Sciatic nerve (tissue), 2 donors: ENCODE data around the gene NMNAT3. TPM values are rescaled to one million over a fixed set of nuclear protein-coding genes. Genes with fewer than 3 reads are reported as not detected.
"Not testable (repeated sequence)": the region's sequence is repeated elsewhere in the genome, so short reads cannot be mapped to it uniquely, and the experiment has no call there.

Experiments
- ATAC-seq: fragments of 200-7000 bp; cut with Tn5 transposase; one replicate; pipeline ENCODE4 v1.9.1; 2020; ENCODE audit warnings: mild to moderate bottlenecking, moderate library complexity
- DNase-seq: peaks from one replicate; pipeline ENCODE4 v3.0.0-alpha.2; 2020; ENCODE audit warnings: low spot score
- intact Hi-C: fragments of 100-400 bp; cut with DNase I; formaldehyde crosslinking; loops from one replicate; pipeline ENCODE4 v1.14.2; 2022
- total RNA-seq: library from RNA; stranded (reverse); fragmentation: NEBNext Ultra II Directional; extraction: Animal tissue kit (Norgen Biotek cat#: 25700); gene quantifications from one replicate; pipeline ENCODE4 v1.2.1, GENCODE V29; 2021
- donor health status: DM: no; HTN: no; CAD: no.
- donor health status: DM: no; HTN: no; CAD: no.

The NMNAT3 gene
- total RNA-seq, 1 donor from 2014 or later: 8.6 TPM

GRCh38 chr3:139602003-139602402 lies 75.8 kb downstream of the NMNAT3 start:
- intact Hi-C loops: no loop called here
- no peak for DNase-seq
- ATAC-seq: no peak

DNA sequence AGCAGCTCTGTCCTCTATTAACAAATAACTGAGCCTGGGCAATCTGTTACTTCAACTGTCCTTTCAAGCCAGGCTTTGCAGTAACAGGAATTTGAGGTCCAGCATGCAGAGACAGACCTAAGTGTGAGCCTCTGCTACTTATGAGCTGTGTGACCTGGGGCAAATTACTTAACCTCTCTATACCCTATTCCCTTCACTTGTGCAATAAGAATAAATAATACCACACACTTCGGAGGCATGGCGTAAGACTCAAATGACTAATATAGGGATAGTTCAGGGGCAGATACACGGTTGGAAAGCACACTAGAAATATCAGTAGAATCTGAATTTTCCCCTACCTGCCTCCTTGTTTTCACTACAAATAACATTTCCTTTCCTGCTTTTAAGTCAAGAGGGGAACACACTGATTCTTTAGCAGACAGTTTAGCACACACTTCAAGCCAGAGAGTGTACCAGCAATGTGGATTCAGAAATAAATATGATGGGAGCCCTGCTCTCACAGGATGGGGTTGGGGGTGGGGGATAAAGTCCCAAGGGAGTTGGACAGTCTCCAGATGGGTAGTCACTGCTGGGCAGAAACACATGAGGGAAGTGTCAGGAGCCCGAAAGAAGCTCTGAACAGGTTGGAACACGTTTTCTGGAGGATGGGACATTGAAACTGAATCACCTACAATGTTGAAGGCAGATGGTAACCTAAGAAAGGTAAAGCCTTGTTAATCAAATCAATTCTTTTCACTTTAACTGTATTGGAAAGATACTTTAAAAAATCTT lies 76.4 kb downstream of the NMNAT3 start:
- DNase-seq (no peak), ATAC-seq (no peak)

DNA sequence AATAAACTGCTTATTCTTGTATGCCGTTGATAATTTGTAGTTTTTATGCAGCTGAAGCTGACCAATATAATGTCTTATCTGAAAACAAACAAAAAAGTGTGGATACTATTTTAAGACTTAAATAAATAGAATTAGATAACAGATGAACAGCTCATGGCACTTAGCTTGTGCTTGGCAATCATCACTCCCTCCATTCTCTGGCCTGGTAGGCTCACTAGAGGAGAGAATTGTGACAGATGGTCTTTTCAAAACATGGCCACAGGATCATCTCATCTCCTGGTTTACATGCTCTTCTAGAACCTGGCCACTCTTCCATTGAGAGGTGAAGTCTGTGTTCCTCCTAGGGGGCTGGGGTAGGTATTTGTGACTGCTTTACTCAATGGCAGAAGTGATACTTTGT lies 79.8 kb downstream of the NMNAT3 start:
- DNase-seq (no peak), ATAC-seq (no peak)
- intact Hi-C loops: no loop called here

More for the DNA sequence above, 76.4 kb downstream of the NMNAT3 start:
- intact Hi-C loops: no loop called here

GRCh38 chr3:139591186-139591585 lies 86.6 kb downstream of the NMNAT3 start:
- DNase-seq, intact Hi-C loops, ATAC-seq: not testable (repeated sequence)

DNA sequence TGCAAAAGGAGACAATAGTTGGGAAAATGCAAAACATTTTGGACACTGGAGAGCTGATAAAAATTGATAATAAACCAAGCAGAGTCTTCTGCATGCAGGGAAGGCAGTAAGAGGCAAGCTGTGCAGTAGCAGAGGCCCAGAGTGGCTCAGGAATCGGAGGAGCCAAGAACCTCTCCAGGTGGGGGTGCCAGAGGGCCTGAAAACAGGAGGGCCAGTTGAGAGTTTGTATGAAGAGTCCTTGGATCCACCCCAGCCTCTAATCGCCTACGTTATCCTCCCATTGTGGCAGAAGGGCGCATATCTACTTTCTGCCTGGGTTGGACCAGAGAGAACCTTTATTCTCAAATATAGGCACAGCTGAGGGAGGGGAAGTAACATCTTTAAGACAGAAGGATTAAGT lies 89.3 kb downstream of the NMNAT3 start:
- intact Hi-C loops: no loop called here
- DNase-seq: no peak
- ATAC-seq: no peak

DNA sequence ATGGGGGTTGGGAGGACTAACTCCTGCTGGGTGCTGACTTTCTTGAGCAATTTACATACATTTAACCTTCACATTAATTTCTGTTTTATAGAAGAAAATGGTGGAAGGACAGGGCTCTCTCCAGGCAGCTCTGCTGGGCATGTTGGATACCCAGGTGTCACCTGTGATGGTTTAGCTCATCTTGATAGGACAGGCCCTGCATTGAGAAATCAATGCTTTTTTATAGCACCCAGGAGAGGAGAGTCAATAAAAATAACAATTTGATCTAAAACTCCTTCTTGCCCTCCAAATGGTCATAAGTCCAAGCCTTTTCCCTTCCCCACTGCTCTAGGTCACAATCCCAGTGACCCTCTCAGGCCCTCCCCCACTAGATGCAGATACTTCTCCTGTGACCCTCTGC lies 90.0 kb downstream of the NMNAT3 start:
- intact Hi-C loops: no loop called here

GRCh38 chr3:139586420-139587017 lies 91.3 kb downstream of the NMNAT3 start:
- intact Hi-C loops: no loop called here
- ATAC-seq: no peak
- no peak for DNase-seq

More for the DNA sequence above, 90.0 kb downstream of the NMNAT3 start:
- DNase-seq: no peak
- no peak for ATAC-seq

DNA sequence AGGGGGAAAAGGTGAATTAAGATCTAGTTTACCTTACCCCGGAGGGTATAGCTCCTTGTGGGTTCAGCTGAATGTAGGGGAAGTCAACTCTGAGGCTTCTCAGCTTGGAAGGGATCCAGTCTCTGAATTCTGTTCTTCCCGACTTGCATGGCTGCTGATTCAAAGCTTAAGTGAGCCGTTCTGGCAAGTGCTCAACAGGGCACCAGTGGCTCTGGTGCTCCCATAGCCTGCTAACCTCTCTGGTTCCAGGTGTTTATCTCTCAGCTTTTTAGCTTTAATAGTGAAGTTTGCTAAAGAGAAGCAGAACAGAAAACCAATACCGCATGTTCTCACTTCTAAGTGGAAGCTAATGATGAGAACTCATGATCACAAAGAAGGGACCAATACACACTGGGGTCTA lies 92.0 kb downstream of the NMNAT3 start:
- intact Hi-C loops: no loop called here
- ATAC-seq (no peak), DNase-seq (no peak)

- DNase-seq, ATAC-seq, intact Hi-C loops: not testable (repeated sequence)
Measured at GRCh38 chr3:139583651-139584050, 94.1 kb downstream of the NMNAT3 start.

GRCh38 chr3:139578783-139579182 lies 99.0 kb downstream of the NMNAT3 start:
- ATAC-seq: no peak
- DNase-seq: no peak
- intact Hi-C loops: no loop called here

GRCh38 chr3:139577909-139578308 lies 99.9 kb downstream of the NMNAT3 start:
- ATAC-seq (no peak), DNase-seq (no peak)
- intact Hi-C loops: no loop called here

- intact Hi-C loops: no loop called here
- no peak for DNase-seq
- ATAC-seq: no peak
Measured at GRCh38 chr3:139577346-139577745, 100.4 kb downstream of the NMNAT3 start.

- peak; percentile 48 for ATAC-seq
- intact Hi-C loops: no loop called here
- no peak for DNase-seq
Measured at GRCh38 chr3:139574026-139574947, 103.5 kb downstream of the NMNAT3 start.

DNA sequence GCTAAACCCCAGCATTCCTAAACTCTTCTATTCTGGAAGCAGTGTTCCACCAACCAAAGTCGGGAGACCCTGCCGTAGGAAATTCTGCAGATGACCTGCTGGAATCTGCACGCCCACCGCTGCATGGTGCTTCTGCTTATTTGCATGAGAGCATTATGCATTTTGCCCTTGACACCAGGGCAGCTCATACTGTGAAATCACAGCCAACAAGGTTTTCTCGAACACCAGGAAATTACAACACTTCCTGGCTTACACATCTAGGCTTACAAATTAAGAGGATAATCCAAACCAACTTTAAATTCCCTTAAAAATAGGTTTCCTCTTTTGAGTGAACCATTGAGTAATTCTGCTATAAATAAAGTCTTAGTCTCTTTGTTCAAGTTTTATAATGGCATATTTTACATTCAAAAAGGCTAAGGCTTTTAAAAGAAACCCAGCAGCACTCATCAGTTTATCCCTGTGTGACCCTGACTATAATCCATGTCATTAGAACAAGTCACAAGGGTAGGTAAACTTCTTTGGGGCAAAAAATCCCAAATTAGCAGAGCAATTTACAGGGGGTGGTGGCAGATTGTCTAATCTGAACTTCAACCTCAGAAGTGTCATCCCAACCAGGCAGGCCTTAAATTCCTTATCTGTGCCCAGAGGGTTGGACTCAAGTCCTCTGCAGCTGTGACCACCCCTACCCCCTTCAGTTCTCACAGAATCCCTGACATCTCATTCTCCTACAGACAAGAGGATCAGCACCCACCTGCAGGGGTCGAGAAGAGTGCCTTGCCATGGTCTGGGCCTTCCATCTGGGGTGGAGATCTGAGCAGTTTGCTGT lies 104.7 kb downstream of the NMNAT3 start:
- DNase-seq (no peak), ATAC-seq (peak; percentile 53)
- intact Hi-C loops: no loop called here

- DNase-seq (no peak), ATAC-seq (no peak)
- intact Hi-C loops: no loop called here
Measured at GRCh38 chr3:139571711-139572110, 106.1 kb downstream of the NMNAT3 start.

- intact Hi-C loops: no loop called here
- no peak for ATAC-seq
- no peak for DNase-seq
Measured at GRCh38 chr3:139564294-139564861, 113.4 kb downstream of the NMNAT3 start.

- intact Hi-C loops: no loop called here
- ATAC-seq: peak; percentile 80
- DNase-seq: no peak
Measured at GRCh38 chr3:139561959-139562676, 115.7 kb downstream of the NMNAT3 start.

GRCh38 chr3:139561255-139561817 lies 116.4 kb downstream of the NMNAT3 start:
- intact Hi-C loops: no loop called here
- ATAC-seq (peak; percentile 87), DNase-seq (no peak)
